ENCODE measurements around the gene PSME3IP1. TPM values are rescaled to one million over a fixed set of nuclear protein-coding genes. Genes with fewer than 3 reads are reported as not detected.

The PSME3IP1 gene
- total and polyA plus RNA-seq, 2 donors from 2014 or later, result 79.1 to 84.6 TPM

- DNase-seq (no peak), FAIRE-seq (no peak)
- no peak overlapping the region for H3K27ac ChIP-seq (ENCODE audit: low read depth in 2 of 2, low read length in 2 of 2)
These were observed 81.1 kb downstream of the PSME3IP1 start for GRCh38 chr16:57104706-57105105.

GRCh38 chr16:57102888-57103851, 82.7 kb downstream of the PSME3IP1 start:
- Histone ChIP-seq H3K27ac (ENCODE audit: low read depth in 2 of 2, low read length in 2 of 2) (no peak overlapping the region), H3K4me3 (ENCODE audit: low read length in 3 of 3) (no peak overlapping the region), H3K9ac (ENCODE audit: low read length in 3 of 3) (no peak overlapping the region), H3K27me3 (ENCODE audit: control insufficient read depth, insufficient read depth, low read length) (no peaks in the 10 kb centered on the region), H3K36me3 (ENCODE audit: control insufficient read depth in 2 of 3, insufficient read depth in 3 of 3, low read length in 3 of 3) (no peaks in the 10 kb centered on the region), H3K9me3 (ENCODE audit: control insufficient read depth in 2 of 3, insufficient read depth in 1 of 3, low read length in 3 of 3) (no peaks in the 10 kb centered on the region), H3K4me1 (ENCODE audit: control insufficient read depth in 2 of 3, insufficient read depth in 2 of 3, low read depth in 1 of 3, low read length in 3 of 3) (peaks cover 0 to 2% (median 0%) of the 10 kb centered on the region in 3 donors)
- FAIRE-seq (no peak), DNase-seq (no peak)
- intact Hi-C loops (cut with DNase I), result no loop called here
- TF ChIP-seq CTCF (IDR thresholded peaks at IDR 0.05; ENCODE audit: borderline replicate concordance, extremely low read depth, insufficient read depth), result no peak

More at GRCh38 chr16:57104706-57105105, 81.1 kb downstream of the PSME3IP1 start:
- TF ChIP-seq CTCF (IDR thresholded peaks at IDR 0.05; ENCODE audit: borderline replicate concordance, extremely low read depth, insufficient read depth), result no peak
- Histone ChIP-seq H3K9ac (ENCODE audit: low read length in 3 of 3) (no peak overlapping the region), H3K4me1 (ENCODE audit: control insufficient read depth in 2 of 3, insufficient read depth in 2 of 3, low read depth in 1 of 3, low read length in 3 of 3) (peaks cover 0 to 4% (median 0%) of the 10 kb centered on the region in 3 donors), H3K27me3 (ENCODE audit: control insufficient read depth, insufficient read depth, low read length) (no peaks in the 10 kb centered on the region), H3K36me3 (ENCODE audit: control insufficient read depth in 2 of 3, insufficient read depth in 3 of 3, low read length in 3 of 3) (no peaks in the 10 kb centered on the region), H3K4me3 (ENCODE audit: low read length in 3 of 3) (no peak overlapping the region), H3K9me3 (ENCODE audit: control insufficient read depth in 2 of 3, insufficient read depth in 1 of 3, low read length in 3 of 3) (no peaks in the 10 kb centered on the region)
- intact Hi-C loops (cut with DNase I), result no loop called here

Other genes starting within 250 kb of the PSME3IP1 start
- 1.3 TPM for gene CETP, start 224.1 kb downstream of the PSME3IP1 start, total RNA-seq
- 2.1 TPM for gene CETP, start 224.1 kb downstream of the PSME3IP1 start, polyA plus RNA-seq (ENCODE audit: insufficient read depth, low read depth, low replicate concordance)
- gene NLRC5, start 196.5 kb downstream of the PSME3IP1 start, total RNA-seq, result 55.6 TPM
- gene NLRC5, start 196.5 kb downstream of the PSME3IP1 start, polyA plus RNA-seq (ENCODE audit: insufficient read depth, low read depth, low replicate concordance), result 7.1 TPM
- 24.1 TPM for gene CPNE2, start 93.5 kb downstream of the PSME3IP1 start, total RNA-seq
- gene CPNE2, start 93.5 kb downstream of the PSME3IP1 start, polyA plus RNA-seq (ENCODE audit: insufficient read depth, low read depth, low replicate concordance), result 33.1 TPM
- 32.2 TPM for gene RSPRY1, start 290 bp upstream of the PSME3IP1 start, total RNA-seq
- 14.4 TPM for gene RSPRY1, start 290 bp upstream of the PSME3IP1 start, polyA plus RNA-seq (ENCODE audit: insufficient read depth, low read depth, low replicate concordance)
- gene ARL2BP, start 59.2 kb upstream of the PSME3IP1 start, total RNA-seq, result 61.5 TPM
- gene ARL2BP, start 59.2 kb upstream of the PSME3IP1 start, polyA plus RNA-seq (ENCODE audit: insufficient read depth, low read depth, low replicate concordance), result 53.9 TPM
- gene PLLP, start 98.6 kb upstream of the PSME3IP1 start, total RNA-seq, result 64.4 TPM
- gene PLLP, start 98.6 kb upstream of the PSME3IP1 start, polyA plus RNA-seq (ENCODE audit: insufficient read depth, low read depth, low replicate concordance), result 83.8 TPM
- 1.3 TPM for gene CCL22, start 172.7 kb upstream of the PSME3IP1 start, total RNA-seq
- gene CCL22, start 172.7 kb upstream of the PSME3IP1 start, polyA plus RNA-seq (ENCODE audit: insufficient read depth, low read depth, low replicate concordance), result not detected
- gene CX3CL1, start 186.5 kb upstream of the PSME3IP1 start, total RNA-seq, result 46.4 TPM
- gene CX3CL1, start 186.5 kb upstream of the PSME3IP1 start, polyA plus RNA-seq (ENCODE audit: insufficient read depth, low read depth, low replicate concordance), result 39.1 TPM
- gene CCL17, start 218.7 kb upstream of the PSME3IP1 start, total RNA-seq, result 1.5 TPM
- gene CCL17, start 218.7 kb upstream of the PSME3IP1 start, polyA plus RNA-seq (ENCODE audit: insufficient read depth, low read depth, low replicate concordance), result not detected

Measured in kidney (tissue), 14 donors.